K562 (cell line): ENCODE results near the gene DHRS2. TPM values are rescaled to one million over a fixed set of nuclear protein-coding genes. Genes with fewer than 3 reads are reported as not detected.
A peak's percentile ranks its signal among the peaks of the same experiment; 100 is the strongest.

Experiments
- ARID2 ChIP-seq: fragments of 450-650 bp; IDR thresholded peaks from 2 replicates; pipeline ENCODE4 v1.6.1; 2017; ENCODE audit warnings: antibody characterized with exemption, mild to moderate bottlenecking
- E4F1 ChIP-seq: fragments of 250-450 bp; sonication (Bioruptor Pico); IDR thresholded peaks from 2 replicates; pipeline ENCODE4 v1.5.0; 2021; ENCODE audit warnings: mild to moderate bottlenecking, borderline replicate concordance
- EP400 ChIP-seq: fragments of 450-650 bp; IDR thresholded peaks from 2 replicates; pipeline ENCODE4 v1.6.1; 2017; ENCODE audit warnings: antibody characterized with exemption, mild to moderate bottlenecking, moderate library complexity
- FOXP1 ChIP-seq: sonication (generic); formaldehyde crosslinking; IDR thresholded peaks from 2 replicates; pipeline ENCODE4 v1.8.0; 2022; ENCODE audit warnings: mild to moderate bottlenecking, missing genetic modification reagents
- MECOM ChIP-seq: fragments of 250-450 bp; sonication (Bioruptor Pico); IDR thresholded peaks from 2 replicates; pipeline ENCODE4 v1.8.0; 2022; ENCODE audit warnings: inconsistent platforms
- NR0B1 ChIP-seq: fragments of 450-650 bp; IDR thresholded peaks from one replicate; pipeline ENCODE4 v1.6.1; 2018; ENCODE audit warnings: mild to moderate bottlenecking, moderate library complexity; ENCODE audit not compliant: partially characterized antibody
- RBFOX2 ChIP-seq: fragments of 200-400 bp; formaldehyde crosslinking; IDR thresholded peaks from 2 replicates; pipeline ENCODE4 v1.6.1; 2017; ENCODE audit warnings: low read depth, mild to moderate bottlenecking, low read length, moderate library complexity
- RCOR1 ChIP-seq, 2 experiments: IDR thresholded peaks; 2 replicates each; pipeline ENCODE4 v1.6.1; 2012; ENCODE audit warnings: low read depth in 2 of 2, low read length in 2 of 2, borderline replicate concordance in 1 of 2, improper control_type of control experiment in 1 of 2
- SMARCC2 ChIP-seq: fragments of 450-650 bp; IDR thresholded peaks from 2 replicates; pipeline ENCODE4 v1.6.1; 2017; ENCODE audit warnings: antibody characterized with exemption, moderate library complexity, mild to moderate bottlenecking, low read depth
- SNRNP70 ChIP-seq: fragments of 200-400 bp; formaldehyde crosslinking; optimal IDR thresholded peaks from 2 replicates; pipeline ENCODE3; 2017; ENCODE audit warnings: low read depth, low read length
- STAT6 ChIP-seq: sonication (generic); formaldehyde crosslinking; IDR thresholded peaks from 2 replicates; pipeline ENCODE4 v1.8.1; 2023; ENCODE audit warnings: mild to moderate bottlenecking, missing genetic modification reagents
- TCF7 ChIP-seq: sonication (generic); IDR thresholded peaks from 2 replicates; pipeline ENCODE4 v1.6.1; 2016; ENCODE audit warnings: antibody characterized with exemption, borderline replicate concordance
- TRIM25 ChIP-seq: fragments of 450-650 bp; IDR thresholded peaks from 2 replicates; pipeline ENCODE4 v1.7.0; 2016; ENCODE audit warnings: borderline replicate concordance
- ZNF551 ChIP-seq: fragments of 250-450 bp; sonication (Bioruptor Pico); IDR thresholded peaks from 2 replicates; pipeline ENCODE4 v1.5.0; 2021; ENCODE audit warnings: mild to moderate bottlenecking, moderate library complexity
- polyA plus RNA-seq, 8 experiments: library from polyadenylated mRNA; depleted of rRNA in 4 of 8; stranded (reverse) in 5 of 8; unstranded in 3 of 8; fragments of >200 nt; fragmentation: Nextera tagmentation in 2 of 8; fragmentation: Illumina TruSeq in 1 of 8; extraction: Ambion mirVana in 2 of 8; extraction: Trizol in 1 of 8; gene quantifications; 2 replicates each; pipeline versions ENCODE4 v1.2.1 to v1.2.3, GENCODE V29; 2011 to 2014; ENCODE audit warnings: inconsistent platforms in 1 of 8, missing spikeins in 1 of 8
- total RNA-seq, 7 experiments: library from RNA; depleted of rRNA in 6 of 7; stranded (reverse); fragments of >200 nt in 6 of 7; fragmentation: Illumina TruSeq in 2 of 7; extraction: Trizol in 2 of 7; gene quantifications; 2 replicates each; pipeline versions ENCODE4 v1.2.1 to v1.2.3, GENCODE V29; 2011 to 2021; ENCODE audit warnings: low replicate concordance in 1 of 7

The DHRS2 gene
- total and polyA plus RNA-seq, 9 of the 15 experiments (the other 6 are each of a cell fraction or from before 2014, with no cell fraction given) = 2.9 to 96.8 (median 64.4) TPM

- TF ChIP-seq NR0B1 (no peak), SMARCC2 (no peak; the same call in 1 of the 2 replicates), E4F1 (no peak), TRIM25 (no peak), TCF7 (no peak), MECOM (CRISPR knock-in tag) (0 out of 2 replicates have a peak, but pooled peaks have one; percentile 28), RCOR1 (IDR thresholded peaks at IDR 0.05; ENCODE audit: borderline replicate concordance in 1 of 2, low read depth in 2 of 2, low read length in 2 of 2) (0 out of 4 replicates have a peak, but pooled peaks of 1 of the 2 experiments have one; percentile 44), STAT6 (CRISPR knock-in tag) (no peak), SNRNP70 (no peak), ARID2 (no peak), ZNF551 (no peak), RBFOX2 (peak; percentile 54), EP400 (peak; percentile 58), FOXP1 (no peak)
Observed at GRCh38 chr14:23694085-23694948, 58.2 kb downstream of the DHRS2 start (continued).
